ENCODE measurements around the gene HSPA4.
"Not testable (repeated sequence)": the region's sequence is repeated elsewhere in the genome, so short reads cannot be mapped to it uniquely, and the experiment has no call there.

HSPA4 gene

GRCh38 chr5:133121611-133122150, 69.9 kb downstream of the HSPA4 start:
- DNase-seq (ENCODE audit: low read depth in 1 of 2, low spot score in 1 of 2): no peak

- no peak for DNase-seq (ENCODE audit: low read depth in 1 of 2, low spot score in 1 of 2)
These were observed 70.9 kb downstream of the HSPA4 start for GRCh38 chr5:133122711-133123110.

- no peak for DNase-seq (ENCODE audit: low read depth in 1 of 2, low spot score in 1 of 2)
These were observed 71.5 kb downstream of the HSPA4 start for GRCh38 chr5:133123297-133123696.

- no peak for DNase-seq (ENCODE audit: low read depth in 1 of 2, low spot score in 1 of 2)
These were observed 73.1 kb downstream of the HSPA4 start for GRCh38 chr5:133124891-133125290.

DNA sequence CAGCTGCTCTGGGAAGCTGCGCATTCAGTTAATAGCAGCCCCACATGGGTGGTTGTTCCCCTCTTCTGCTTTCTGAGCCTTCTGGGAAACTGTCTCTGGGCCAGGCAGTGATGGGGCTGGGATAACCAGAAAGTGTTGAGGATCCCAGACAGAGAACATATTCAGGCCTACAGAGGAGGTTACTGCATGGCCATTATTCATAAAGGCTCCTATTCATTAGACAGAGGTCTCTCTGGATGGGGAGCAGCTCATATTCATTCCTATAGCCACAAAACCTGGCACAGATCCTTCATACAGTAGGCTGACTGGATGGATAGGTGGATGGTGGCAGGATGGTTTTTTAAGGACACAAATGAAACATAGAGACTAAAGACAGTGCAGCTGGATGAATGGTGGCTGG, 76.3 kb downstream of the HSPA4 start:
- DNase-seq (ENCODE audit: low read depth in 1 of 2, low spot score in 1 of 2): no peak

DNA sequence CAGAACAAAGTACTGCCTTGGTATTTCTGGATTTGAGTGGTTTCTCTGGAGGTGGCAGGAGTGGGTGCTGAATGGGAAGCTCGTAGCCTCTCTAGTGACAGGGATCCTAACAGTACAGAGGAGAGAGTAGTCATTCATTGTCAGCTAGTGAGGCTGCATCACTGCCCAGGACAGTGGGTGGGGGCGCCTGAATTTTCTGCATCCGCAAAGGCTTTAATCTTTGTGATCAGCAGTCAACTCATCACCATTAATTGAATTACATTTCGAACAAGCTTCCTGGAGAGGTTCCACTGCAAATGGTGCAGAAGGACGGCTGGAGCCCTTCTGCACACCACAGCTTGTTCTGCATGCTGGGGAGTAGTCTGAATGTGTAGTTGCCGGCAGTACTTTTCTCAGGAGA, 77.5 kb downstream of the HSPA4 start:
- no peak for DNase-seq (ENCODE audit: low read depth in 1 of 2, low spot score in 1 of 2)

DNA sequence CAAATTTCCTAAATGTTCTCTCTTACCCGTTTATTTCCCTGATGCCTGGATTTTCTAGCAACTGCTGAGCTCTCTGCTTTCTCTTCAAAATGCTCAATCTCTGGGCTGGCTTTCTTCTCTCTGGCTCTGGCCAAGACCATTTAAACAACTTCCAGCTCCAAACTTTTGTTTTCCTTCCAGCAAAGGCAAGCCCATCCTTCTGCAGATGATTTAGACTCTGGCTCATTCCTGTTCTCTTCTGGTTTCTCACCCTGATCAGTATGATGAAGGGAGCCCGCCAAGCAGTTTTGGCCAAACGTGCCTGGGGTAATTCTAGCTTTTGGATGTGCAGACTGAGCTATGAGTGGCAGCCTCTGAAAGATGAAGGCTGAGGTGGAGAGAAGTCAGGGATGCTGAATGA, 78.1 kb downstream of the HSPA4 start:
- DNase-seq (ENCODE audit: low read depth in 1 of 2, low spot score in 1 of 2): no peak

GRCh38 chr5:133130387-133131118, 78.7 kb downstream of the HSPA4 start:
- DNase-seq (ENCODE audit: low read depth in 1 of 2, low spot score in 1 of 2): no peak

- no peak for DNase-seq (ENCODE audit: low read depth in 1 of 2, low spot score in 1 of 2)
These were observed 80.9 kb downstream of the HSPA4 start for GRCh38 chr5:133132717-133133116.

DNA sequence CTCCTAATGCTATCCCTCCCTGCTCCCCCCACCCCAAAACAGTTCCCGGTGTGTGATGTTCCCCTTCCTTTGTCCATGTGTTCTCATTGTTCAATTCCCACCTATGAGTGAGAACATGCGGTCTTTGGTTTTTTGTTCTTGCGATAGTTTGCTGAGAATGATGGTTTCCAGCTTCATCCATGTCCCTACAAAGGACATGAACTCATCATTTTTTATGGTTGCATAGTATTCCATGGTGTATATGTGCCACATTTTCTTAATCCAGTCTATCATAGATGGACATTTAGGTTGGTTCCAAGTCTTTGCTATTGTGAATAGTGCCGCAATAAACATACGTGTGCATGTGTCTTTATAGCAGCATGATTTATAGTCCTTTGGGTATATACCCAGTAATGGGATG, 81.4 kb downstream of the HSPA4 start:
- not testable (repeated sequence) for DNase-seq (ENCODE audit: low read depth in 1 of 2, low spot score in 1 of 2)

- not testable (repeated sequence) for DNase-seq (ENCODE audit: low read depth in 1 of 2, low spot score in 1 of 2)
These were observed 85.1 kb downstream of the HSPA4 start for GRCh38 chr5:133136890-133137289.

DNA sequence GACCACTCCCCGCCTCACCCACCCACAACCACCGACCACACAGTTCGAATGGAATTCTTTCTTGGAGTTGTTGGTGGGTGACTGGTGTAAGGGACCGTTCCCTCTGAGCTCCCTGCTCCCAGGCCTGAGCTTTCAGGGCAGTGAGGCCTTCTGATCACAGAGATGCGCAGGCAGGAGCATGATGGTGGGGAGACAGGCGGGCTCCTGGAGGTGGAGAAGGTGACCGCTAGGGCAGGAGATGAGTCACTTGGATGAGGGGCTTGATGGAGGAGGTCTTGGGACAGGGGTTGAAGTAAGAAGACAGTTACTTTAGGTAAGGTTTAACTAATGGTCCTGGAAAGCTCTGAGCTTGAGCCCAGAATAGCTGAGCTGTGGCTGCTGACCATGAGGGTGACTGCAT, 88.5 kb downstream of the HSPA4 start:
- no peak for DNase-seq (ENCODE audit: low read depth in 1 of 2, low spot score in 1 of 2)

- no peak for DNase-seq (ENCODE audit: low read depth in 1 of 2, low spot score in 1 of 2)
These were observed 89.9 kb downstream of the HSPA4 start for GRCh38 chr5:133141746-133142145.

DNA sequence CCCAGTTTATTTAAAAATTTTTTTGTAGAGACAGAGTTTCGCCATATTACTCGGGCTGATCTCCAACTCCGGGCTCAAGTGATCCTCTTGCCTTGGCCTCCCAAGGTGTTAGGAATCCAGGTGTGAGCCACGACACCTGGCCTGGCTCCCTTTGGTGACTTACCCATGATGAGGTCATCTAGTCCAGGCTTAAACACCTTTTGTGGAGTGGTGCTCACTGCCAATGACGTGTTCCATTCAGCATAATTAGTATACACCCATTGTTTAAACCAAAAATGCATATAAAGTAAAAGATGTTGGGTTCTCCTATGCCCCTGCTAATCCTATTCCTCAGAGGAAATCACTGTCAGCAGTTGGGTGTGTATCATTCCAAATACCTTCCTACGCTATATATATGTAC, 91.0 kb downstream of the HSPA4 start:
- no peak for DNase-seq (ENCODE audit: low read depth in 1 of 2, low spot score in 1 of 2)

DNA sequence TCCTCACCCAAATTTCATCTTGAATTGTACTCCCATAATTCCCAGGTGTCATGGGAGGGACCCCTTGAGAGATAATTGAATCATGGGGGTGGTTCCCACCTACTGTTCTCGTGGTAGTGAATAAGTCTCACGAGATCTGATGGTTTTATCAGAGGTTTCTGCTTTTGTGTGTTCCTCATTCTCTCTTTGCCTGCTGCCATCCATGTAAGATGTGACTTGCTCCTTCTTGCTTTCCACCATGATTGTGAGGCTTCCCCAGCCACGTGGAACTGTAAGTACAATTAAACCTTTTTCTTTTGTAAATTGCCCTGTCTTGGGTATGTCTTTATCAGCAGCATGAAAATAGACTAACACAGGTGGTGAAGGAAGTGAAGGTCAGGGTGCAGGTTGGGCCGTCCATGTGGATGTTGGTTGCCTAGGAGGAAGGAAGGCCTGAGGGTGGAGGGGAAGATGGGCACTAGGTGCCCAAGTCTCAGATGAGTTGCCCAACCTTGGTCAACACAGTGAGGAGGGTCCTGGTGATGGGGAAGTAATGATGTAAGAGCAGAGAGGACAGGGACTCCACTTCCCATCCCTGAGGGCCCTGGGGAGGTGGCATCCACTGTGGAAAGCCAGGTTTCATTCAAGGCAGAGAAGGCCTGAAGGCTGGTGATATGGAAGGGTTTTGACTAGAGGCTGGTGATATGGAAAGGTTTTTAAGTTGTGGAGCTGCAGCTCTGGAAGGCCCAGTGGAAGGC, 92.6 kb downstream of the HSPA4 start:
- DNase-seq (ENCODE audit: low read depth in 1 of 2, low spot score in 1 of 2): no peak

- no peak for DNase-seq (ENCODE audit: low read depth in 1 of 2, low spot score in 1 of 2)
These were observed 93.8 kb downstream of the HSPA4 start for GRCh38 chr5:133145436-133146170.

DNA sequence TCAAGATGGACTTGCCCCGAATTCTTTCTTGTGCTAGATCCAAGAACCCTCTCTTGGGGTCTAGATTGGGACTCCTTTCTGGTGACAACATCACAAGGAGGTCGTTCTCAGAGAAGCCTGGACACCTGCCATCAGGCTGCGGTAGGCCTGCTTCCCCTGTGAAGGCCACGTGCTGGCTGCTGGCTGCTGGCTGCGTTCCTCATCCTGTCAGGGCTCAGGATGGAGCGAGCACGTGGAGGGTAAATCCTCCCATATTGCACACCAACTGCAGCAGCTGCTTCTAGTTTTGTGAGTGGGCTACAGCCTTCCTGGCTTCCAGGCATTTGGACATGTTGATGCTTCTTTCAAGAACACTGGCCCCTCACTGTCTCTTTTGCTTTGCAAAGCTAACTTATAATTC, 95.6 kb downstream of the HSPA4 start:
- no peak for DNase-seq (ENCODE audit: low read depth in 1 of 2, low spot score in 1 of 2)

DNA sequence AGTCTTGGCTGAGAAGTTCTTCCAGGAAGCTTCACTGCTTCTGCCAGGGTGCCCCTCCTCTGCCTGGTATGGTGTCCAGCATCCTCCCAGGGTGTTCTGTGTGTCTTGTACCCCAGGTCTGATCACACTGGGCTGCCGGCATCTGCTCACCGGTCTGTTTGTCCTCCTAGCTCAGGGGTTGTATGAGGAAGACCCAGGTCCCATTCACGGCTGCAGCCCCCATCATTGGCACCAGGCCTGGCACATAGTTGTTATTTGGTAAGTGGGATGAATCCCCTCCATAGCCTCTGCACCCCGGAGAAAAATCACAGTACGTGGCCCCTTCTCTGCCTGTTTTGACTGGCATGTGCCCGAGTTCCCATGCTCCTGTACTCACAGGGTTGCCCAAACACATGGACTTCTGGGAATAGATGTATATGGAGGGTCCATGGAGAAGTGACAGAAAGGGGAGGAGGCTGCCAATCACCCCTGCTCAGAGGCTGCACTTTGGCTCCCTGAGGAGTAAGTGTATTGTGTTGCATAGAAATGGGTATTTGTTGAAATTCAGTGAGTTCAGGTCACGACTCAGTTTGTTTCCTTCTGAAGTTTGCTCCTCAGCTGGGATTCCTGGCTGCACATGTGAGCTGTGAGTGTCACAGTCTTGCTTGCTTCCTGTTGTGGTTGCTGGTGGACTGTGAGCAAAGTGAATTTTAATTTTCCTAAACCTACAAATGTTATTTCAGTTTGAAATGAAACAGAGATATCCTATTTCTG, 96.2 kb downstream of the HSPA4 start:
- DNase-seq (ENCODE audit: low read depth in 1 of 2, low spot score in 1 of 2): no peak

- DNase-seq (ENCODE audit: low read depth in 1 of 2, low spot score in 1 of 2): no peak
These were observed 97.5 kb downstream of the HSPA4 start for GRCh38 chr5:133149345-133149744.

DNA sequence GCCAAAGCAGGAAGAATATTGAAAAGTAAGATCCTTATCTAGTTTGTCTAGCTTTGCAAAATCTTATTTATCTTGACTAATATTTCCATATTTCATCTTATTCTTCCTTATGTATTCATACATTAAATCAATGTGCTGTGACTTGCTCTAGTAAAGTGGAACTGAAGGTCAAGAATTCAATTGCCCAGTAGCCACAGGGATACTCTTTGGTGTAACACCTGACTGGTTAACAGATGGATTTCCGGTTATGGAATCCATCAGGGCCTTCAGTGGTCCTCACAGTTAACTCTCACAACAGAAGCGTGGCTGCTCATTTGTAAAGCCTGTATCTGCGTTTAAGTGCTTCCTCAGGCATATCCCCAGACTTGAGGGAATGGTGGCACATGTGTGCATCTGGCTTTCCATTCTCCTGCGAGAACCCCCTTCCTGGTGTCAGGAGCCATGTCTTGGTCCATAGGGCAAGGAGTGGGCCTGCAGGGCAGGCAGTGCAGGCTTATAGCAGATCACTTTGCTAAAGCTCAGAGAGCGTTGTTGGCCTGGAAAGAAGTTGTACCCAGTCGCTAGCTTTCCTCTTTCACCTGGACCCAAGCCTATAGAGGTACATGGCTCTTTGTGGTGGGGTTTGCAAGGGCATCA, 99.2 kb downstream of the HSPA4 start:
- no peak for DNase-seq (ENCODE audit: low read depth in 1 of 2, low spot score in 1 of 2)

Measured in stimulated activated CD4-positive, alpha-beta T cell treated with anti-CD3 and anti-CD28 coated beads, Interleukin-15, amount 100 ng/mL, for 1 hour (primary cell).